GM12891 (cell line): ENCODE data around the gene BCKDK.

Experiments used
- PAX5 ChIP-seq: IDR thresholded peaks from 2 replicates; pipeline ENCODE4 v1.6.1; 2011; ENCODE audit warnings: low read length, moderate library complexity, mild to moderate bottlenecking; ENCODE audit not compliant: insufficient read depth, severe bottlenecking
- POLR2A ChIP-seq: IDR thresholded peaks from 2 replicates; pipeline ENCODE4 v1.6.1; 2011; ENCODE audit warnings: low read depth, low read length, control low read depth
- POLR2AphosphoS5 ChIP-seq: IDR thresholded peaks from 2 replicates; pipeline ENCODE4 v1.6.1; 2011; ENCODE audit warnings: low read depth, low read length, control low read depth
- SPI1 ChIP-seq: IDR thresholded peaks from 2 replicates; pipeline ENCODE4 v1.6.1; 2011; ENCODE audit warnings: low read depth, low read length, control low read depth
- TAF1 ChIP-seq: IDR thresholded peaks from 2 replicates; pipeline ENCODE4 v1.6.1; 2011; ENCODE audit warnings: low read depth, low read length, control low read depth

DNA sequence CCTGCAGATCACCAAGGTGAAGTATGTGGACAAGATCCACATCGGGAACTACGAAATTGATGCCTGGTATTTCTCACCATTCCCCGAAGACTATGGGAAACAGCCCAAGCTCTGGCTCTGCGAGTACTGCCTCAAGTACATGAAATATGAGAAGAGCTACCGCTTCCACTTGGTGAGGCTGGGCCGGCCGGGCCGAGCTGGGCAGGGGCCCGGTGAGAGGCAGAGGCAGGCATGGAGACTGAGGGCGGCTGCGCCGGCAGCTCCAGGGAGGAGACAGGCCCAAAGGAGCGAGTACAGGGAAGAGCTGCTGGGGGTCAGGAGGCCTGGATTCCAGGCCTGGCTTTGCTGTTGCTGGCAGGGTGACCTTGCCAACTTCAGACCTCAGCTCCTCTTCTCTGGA, 19.0 kb downstream of the BCKDK start:
- TF ChIP-seq POLR2AphosphoS5 (no peak), POLR2A (no peak), PAX5 (no peak), SPI1 (no peak), TAF1 (no peak)
